Sigmoid colon (tissue), 7 donors: ENCODE results near the gene SLC31A2. TPM values are rescaled to one million over a fixed set of nuclear protein-coding genes. Genes with fewer than 3 reads are reported as not detected.

Experiments used
- DNase-seq: peaks from one replicate; pipeline ENCODE4 v3.0.0-alpha.2; 2019
- H3K27ac ChIP-seq, 4 donors: fragments of 200-600 bp; sonication (generic); one replicate each; pipeline ENCODE4 v1.5.1; 2016 to 2019; ENCODE audit warnings: mild to moderate bottlenecking in 1 of 4
- H3K27me3 ChIP-seq, 3 donors: fragments of 200-600 bp; sonication (generic); one replicate each; pipeline ENCODE4 v1.5.1; 2019; ENCODE audit warnings: mild to moderate bottlenecking in 1 of 3
- H3K36me3 ChIP-seq, 4 donors: fragments of 200-600 bp; sonication (generic); one replicate each; pipeline ENCODE4 v1.5.1; 2016 to 2019
- H3K4me1 ChIP-seq, 4 donors: fragments of 200-600 bp; sonication (generic); one replicate each; pipeline ENCODE4 v1.5.1; 2017 to 2019
- H3K4me3 ChIP-seq, 4 donors: fragments of 200-600 bp; sonication (generic); one replicate each; pipeline ENCODE4 v1.5.1; 2017 to 2019; ENCODE audit warnings: mild to moderate bottlenecking in 2 of 4, moderate library complexity in 1 of 4
- H3K9me3 ChIP-seq, 4 donors: fragments of 200-600 bp in 3 of 4; sonication (generic) in 3 of 4; one replicate each; pipeline versions ENCODE4 v1.5.1 to v1.6.1; 2013 to 2019
- CTCF ChIP-seq, 4 experiments: fragments of 450-650 bp in 3 of 4; fragments of 200-600 bp in 1 of 4; IDR thresholded peaks; one replicate each; pipeline ENCODE4 v1.5.1; 2016 to 2019; ENCODE audit warnings: antibody characterized with exemption in 4 of 4, mild to moderate bottlenecking in 3 of 4, moderate library complexity in 2 of 4
- EP300 ChIP-seq, 4 donors: sonication (generic); formaldehyde crosslinking; IDR thresholded peaks; one replicate each; pipeline ENCODE4 v1.6.1; 2017; ENCODE audit warnings: antibody characterized with exemption in 4 of 4
- POLR2A ChIP-seq, 2 donors: fragments of 450-650 bp; IDR thresholded peaks; one replicate each; pipeline ENCODE4 v1.6.1; 2016; ENCODE audit warnings: antibody characterized with exemption in 2 of 2, mild to moderate bottlenecking in 2 of 2, moderate library complexity in 2 of 2
- POLR2AphosphoS5 ChIP-seq, 4 donors: sonication (generic); formaldehyde crosslinking; IDR thresholded peaks; one replicate each; pipeline ENCODE4 v1.6.1; 2017; ENCODE audit warnings: antibody characterized with exemption in 4 of 4
- WGBS, 2 donors: extraction: QIAGEN DNeasy Blood & Tissue Kit; methylation state at CpG; one replicate each; pipeline ENCODE4 v1.1.7; 2013; 5-methylcytosine and 5-hydroxymethylcytosine counted together
- intact Hi-C: fragments of 100-400 bp; cut with DNase I; formaldehyde crosslinking; loops from one replicate; pipeline ENCODE4 v1.15.1; 2023
- polyA plus RNA-seq, 3 donors: library from polyadenylated mRNA; stranded (reverse); fragments of 200-250 nt; gene quantifications; one replicate each; pipeline ENCODE4 v1.2.3, GENCODE V29; 2013
- total RNA-seq, 4 donors: library from RNA; depleted of rRNA; stranded (reverse); fragments of >200 nt; gene quantifications; one replicate each; pipeline ENCODE4 v1.1.0, GENCODE V29; 2016
- donor health status: healthy with polysubstance abuse.
- donor health status: Bipolar disorder and iron deficiency.
- donor health status: healthy.

The SLC31A2 gene
- total and polyA plus RNA-seq, 7 donors = 4.5 to 19.9 (median 10.8) TPM

- intact Hi-C loops = loop anchor here (5.0 kb wide), 1 partner anchor 70 kb away; the partner anchor contains the start of genes FKBP15 and SLC31A1
Measured at GRCh38 chr9:113152699-113153098, 1.9 kb downstream of the SLC31A2 start.

GRCh38 chr9:113153599-113153998 lies 2.8 kb downstream of the SLC31A2 start:
- Histone ChIP-seq H3K4me1 (peaks cover 0 to 23% (median 14%) of the 10 kb centered on the region in 4 donors), H3K36me3 (peaks cover 0 to 10% (median under 1%) of the 10 kb centered on the region in 4 donors), H3K27ac (peak overlapping the region in 1 of 4 donors; percentile 45), H3K27me3 (no peaks in the 10 kb centered on the region), H3K4me3 (no peak overlapping the region), H3K9me3 (no peaks in the 10 kb centered on the region)
- intact Hi-C loops = loop anchor here (5.0 kb wide), 1 partner anchor 69 kb away; the partner anchor contains the start of genes FKBP15 and SLC31A1
- 89 to 94% methylated on average over 6 of the region's 6 CpGs for WGBS, 2 donors
- TF ChIP-seq EP300 (IDR thresholded peaks at IDR 0.05) = no peak
- no peak for TF ChIP-seq CTCF (IDR thresholded peaks at IDR 0.05)
- no peak for DNase-seq

More at GRCh38 chr9:113152699-113153098, 1.9 kb downstream of the SLC31A2 start:
- H3K4me3 ChIP-seq = peak overlapping the region in 1 of 4 donors; percentile 5
- 94 to 96% methylated on average over 3 of the region's 3 CpGs for WGBS, 2 donors
- no peaks in the 10 kb centered on the region for H3K27me3 ChIP-seq
- peaks cover 0 to under 1% (median 0%) of the 10 kb centered on the region in 4 donors for H3K36me3 ChIP-seq
- H3K4me1 ChIP-seq = peaks cover 0 to 23% (median 14%) of the 10 kb centered on the region in 4 donors
- H3K9me3 ChIP-seq = no peaks in the 10 kb centered on the region
- peak overlapping the region in 2 of 4 donors; percentile 18 to 84 for H3K27ac ChIP-seq
- DNase-seq = no peak
- TF ChIP-seq CTCF (IDR thresholded peaks at IDR 0.05) (no peak), EP300 (IDR thresholded peaks at IDR 0.05) (no peak), POLR2AphosphoS5 (IDR thresholded peaks at IDR 0.05) (no peak), POLR2A (IDR thresholded peaks at IDR 0.05) (no peak)

- no peak overlapping the region for H3K4me3 ChIP-seq
- DNase-seq = peak; percentile 72
- WGBS, 2 donors = 80 to 81% methylated on average over 6 of the region's 6 CpGs
- no peak for TF ChIP-seq CTCF (IDR thresholded peaks at IDR 0.05)
- TF ChIP-seq POLR2A (IDR thresholded peaks at IDR 0.05) = no peak
- no peak for TF ChIP-seq POLR2AphosphoS5 (IDR thresholded peaks at IDR 0.05)
- TF ChIP-seq EP300 (IDR thresholded peaks at IDR 0.05) = no peak
- peaks cover 0 to 23% (median 14%) of the 10 kb centered on the region in 4 donors for H3K4me1 ChIP-seq
- H3K27me3 ChIP-seq = no peaks in the 10 kb centered on the region
- intact Hi-C loops = loop anchor here (5.0 kb wide), 1 partner anchor 68 kb away; the partner anchor contains the start of genes FKBP15 and SLC31A1
- H3K27ac ChIP-seq = peak overlapping the region in 2 of 4 donors; percentile 9 to 45
- peaks cover 0 to 19% (median 3%) of the 10 kb centered on the region in 4 donors for H3K36me3 ChIP-seq
- H3K9me3 ChIP-seq = no peaks in the 10 kb centered on the region
Measured at GRCh38 chr9:113154471-113154870, 3.7 kb downstream of the SLC31A2 start.

- TF ChIP-seq POLR2AphosphoS5 (IDR thresholded peaks at IDR 0.05) (no peak), EP300 (IDR thresholded peaks at IDR 0.05) (no peak), POLR2A (IDR thresholded peaks at IDR 0.05) (no peak), CTCF (IDR thresholded peaks at IDR 0.05) (no peak)
- H3K27ac ChIP-seq = peak overlapping the region in 2 of 4 donors; percentile 3 to 45
- no peaks in the 10 kb centered on the region for H3K27me3 ChIP-seq
- peaks cover 0 to 23% (median 14%) of the 10 kb centered on the region in 4 donors for H3K4me1 ChIP-seq
- H3K36me3 ChIP-seq = peaks cover 0 to 23% (median 3%) of the 10 kb centered on the region in 4 donors
- no peaks in the 10 kb centered on the region for H3K9me3 ChIP-seq
- intact Hi-C loops = loop anchor here (5.0 kb wide), 1 partner anchor 67 kb away; the partner anchor contains the start of genes FKBP15 and SLC31A1
- DNase-seq = no peak
- 73 to 77% methylated on average over 2 of the region's 2 CpGs for WGBS, 2 donors
- no peak overlapping the region for H3K4me3 ChIP-seq
Measured at GRCh38 chr9:113154946-113155345, 4.1 kb downstream of the SLC31A2 start.
